SW 1271 (cell line): ENCODE data around the gene CAVIN3.

Experiments used
- DNase-seq, 2 experiments: peaks; one replicate each; lab custom pipeline; 2025; lab: John Stamatoyannopoulos, UW

Gene CAVIN3

DNA sequence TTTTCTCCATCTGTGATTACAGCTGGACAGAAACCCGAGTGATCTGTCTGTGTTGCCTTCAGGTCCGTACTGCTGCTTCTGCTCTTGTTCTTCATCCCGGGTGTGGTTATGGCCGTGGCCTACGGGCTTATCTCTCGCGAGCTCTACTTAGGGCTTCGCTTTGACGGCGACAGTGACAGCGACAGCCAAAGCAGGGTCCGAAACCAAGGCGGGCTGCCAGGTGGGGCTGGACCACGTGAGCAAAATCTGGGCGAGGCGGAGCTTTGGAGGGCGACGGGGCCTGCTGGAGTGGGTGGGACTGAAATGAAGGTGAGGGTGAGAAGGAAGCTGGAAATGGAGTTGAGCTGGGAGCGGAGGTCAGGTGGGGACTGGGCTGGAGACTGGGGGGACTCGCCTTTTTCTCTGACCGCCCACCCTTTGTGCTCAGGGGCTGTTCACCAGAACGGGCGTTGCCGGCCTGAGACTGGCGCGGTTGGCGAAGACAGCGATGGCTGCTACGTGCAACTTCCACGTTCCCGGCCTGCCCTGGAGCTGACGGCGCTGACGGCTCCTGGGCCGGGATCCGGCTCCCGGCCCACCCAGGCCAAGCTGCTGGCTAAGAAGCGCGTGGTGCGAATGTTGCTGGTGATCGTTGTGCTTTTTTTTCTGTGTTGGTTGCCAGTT, 49.6 kb downstream of the CAVIN3 start:
- no peak for DNase-seq

DNA sequence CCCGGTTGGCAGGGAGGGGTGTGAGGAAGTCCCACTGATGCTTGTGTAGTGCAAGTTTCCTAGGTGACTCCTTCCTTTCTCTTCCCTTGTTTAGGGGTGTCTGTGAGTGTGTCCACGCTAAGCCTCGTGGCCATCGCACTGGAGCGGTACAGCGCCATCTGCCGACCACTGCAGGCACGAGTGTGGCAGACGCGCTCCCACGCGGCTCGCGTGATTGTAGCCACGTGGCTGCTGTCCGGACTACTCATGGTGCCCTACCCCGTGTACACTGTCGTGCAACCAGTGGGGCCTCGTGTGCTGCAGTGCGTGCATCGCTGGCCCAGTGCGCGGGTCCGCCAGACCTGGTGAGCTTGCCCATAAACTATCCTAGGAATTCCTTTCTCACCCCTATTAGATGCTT, 50.3 kb downstream of the CAVIN3 start:
- DNase-seq: no peak
